Measurements from ENCODE around the gene KIF26B.

Gene KIF26B

DNA sequence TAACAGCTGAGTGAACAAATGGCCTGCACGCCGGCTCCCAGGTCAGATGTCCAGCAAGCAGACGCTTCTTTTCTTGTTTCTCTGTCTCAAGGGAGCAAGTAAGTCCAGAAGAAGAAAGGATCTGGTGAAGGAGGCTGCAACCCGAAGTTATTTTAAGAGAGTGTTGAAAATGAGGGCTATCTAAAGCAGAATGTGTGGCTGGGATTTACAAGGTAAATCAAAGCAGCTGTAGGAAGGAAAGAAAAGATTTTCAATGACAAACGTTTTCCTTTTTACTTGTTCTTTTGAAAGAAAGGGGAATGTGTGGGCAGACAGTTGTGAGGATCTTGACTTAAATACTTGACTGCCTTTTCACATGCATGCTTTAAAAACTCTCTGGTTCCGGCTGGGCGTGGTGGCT is 311.5 kb downstream of the KIF26B start:
- no peak for ATAC-seq
- TF ChIP-seq SNAI2 (CRISPR knock-in tag; IDR thresholded peaks at IDR 0.05) (no peak), PPARA (CRISPR knock-in tag; IDR thresholded peaks at IDR 0.05; ENCODE audit: borderline replicate concordance) (no peak)
- TF ChIP-seq, protein P1, sequence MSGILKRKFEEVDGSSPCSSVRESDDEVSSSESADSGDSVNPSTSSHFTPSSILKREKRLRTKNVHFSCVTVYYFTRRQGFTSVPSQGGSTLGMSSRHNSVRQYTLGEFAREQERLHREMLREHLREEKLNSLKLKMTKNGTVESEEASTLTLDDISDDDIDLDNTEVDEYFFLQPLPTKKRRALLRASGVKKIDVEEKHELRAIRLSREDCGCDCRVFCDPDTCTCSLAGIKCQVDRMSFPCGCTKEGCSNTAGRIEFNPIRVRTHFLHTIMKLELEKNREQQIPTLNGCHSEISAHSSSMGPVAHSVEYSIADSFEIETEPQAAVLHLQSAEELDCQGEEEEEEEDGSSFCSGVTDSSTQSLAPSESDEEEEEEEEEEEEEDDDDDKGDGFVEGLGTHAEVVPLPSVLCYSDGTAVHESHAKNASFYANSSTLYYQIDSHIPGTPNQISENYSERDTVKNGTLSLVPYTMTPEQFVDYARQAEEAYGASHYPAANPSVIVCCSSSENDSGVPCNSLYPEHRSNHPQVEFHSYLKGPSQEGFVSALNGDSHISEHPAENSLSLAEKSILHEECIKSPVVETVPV (CRISPR knock-in tag; IDR thresholded peaks at IDR 0.05), result no peak
- TF ChIP-seq, protein P2, sequence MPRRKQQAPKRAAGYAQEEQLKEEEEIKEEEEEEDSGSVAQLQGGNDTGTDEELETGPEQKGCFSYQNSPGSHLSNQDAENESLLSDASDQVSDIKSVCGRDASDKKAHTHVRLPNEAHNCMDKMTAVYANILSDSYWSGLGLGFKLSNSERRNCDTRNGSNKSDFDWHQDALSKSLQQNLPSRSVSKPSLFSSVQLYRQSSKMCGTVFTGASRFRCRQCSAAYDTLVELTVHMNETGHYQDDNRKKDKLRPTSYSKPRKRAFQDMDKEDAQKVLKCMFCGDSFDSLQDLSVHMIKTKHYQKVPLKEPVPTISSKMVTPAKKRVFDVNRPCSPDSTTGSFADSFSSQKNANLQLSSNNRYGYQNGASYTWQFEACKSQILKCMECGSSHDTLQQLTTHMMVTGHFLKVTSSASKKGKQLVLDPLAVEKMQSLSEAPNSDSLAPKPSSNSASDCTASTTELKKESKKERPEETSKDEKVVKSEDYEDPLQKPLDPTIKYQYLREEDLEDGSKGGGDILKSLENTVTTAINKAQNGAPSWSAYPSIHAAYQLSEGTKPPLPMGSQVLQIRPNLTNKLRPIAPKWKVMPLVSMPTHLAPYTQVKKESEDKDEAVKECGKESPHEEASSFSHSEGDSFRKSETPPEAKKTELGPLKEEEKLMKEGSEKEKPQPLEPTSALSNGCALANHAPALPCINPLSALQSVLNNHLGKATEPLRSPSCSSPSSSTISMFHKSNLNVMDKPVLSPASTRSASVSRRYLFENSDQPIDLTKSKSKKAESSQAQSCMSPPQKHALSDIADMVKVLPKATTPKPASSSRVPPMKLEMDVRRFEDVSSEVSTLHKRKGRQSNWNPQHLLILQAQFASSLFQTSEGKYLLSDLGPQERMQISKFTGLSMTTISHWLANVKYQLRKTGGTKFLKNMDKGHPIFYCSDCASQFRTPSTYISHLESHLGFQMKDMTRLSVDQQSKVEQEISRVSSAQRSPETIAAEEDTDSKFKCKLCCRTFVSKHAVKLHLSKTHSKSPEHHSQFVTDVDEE (CRISPR knock-in tag; IDR thresholded peaks at IDR 0.05), result no peak

DNA sequence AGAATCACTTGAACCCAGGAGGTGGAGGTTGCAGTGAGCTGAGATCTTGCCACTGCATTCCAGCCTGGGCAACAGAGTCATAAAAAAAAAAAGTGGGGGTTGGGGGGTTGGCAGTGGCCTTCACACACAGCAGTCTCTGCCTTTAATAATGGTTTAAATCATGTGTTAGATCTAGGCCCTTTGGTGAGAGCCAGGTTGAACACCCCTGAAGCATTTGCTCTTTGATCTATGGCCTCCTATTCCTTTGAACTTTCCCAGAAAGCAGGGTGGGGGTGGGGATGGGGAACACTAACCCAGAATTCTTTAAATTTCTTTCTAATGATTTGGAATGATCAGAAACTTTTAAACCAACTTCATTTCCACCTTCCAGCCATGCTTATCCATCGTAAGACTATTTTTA is 313.0 kb downstream of the KIF26B start:
- TF ChIP-seq SNAI2 (CRISPR knock-in tag; IDR thresholded peaks at IDR 0.05) (no peak), ESRRG (CRISPR knock-in tag; IDR thresholded peaks at IDR 0.05) (no peak), TCF4 (CRISPR knock-in tag; IDR thresholded peaks at IDR 0.05; ENCODE audit: borderline replicate concordance) (no peak), TOX (CRISPR knock-in tag; IDR thresholded peaks at IDR 0.05; ENCODE audit: borderline replicate concordance) (no peak), ARNTL (CRISPR knock-in tag; IDR thresholded peaks at IDR 0.05; ENCODE audit: borderline replicate concordance, low read depth) (no peak), ZFP3 (CRISPR knock-in tag; IDR thresholded peaks at IDR 0.05) (no peak), ISL1 (CRISPR knock-in tag; IDR thresholded peaks at IDR 0.05) (no peak), OSR1 (CRISPR knock-in tag; IDR thresholded peaks at IDR 0.05) (no peak), GLIS3 (CRISPR knock-in tag; IDR thresholded peaks at IDR 0.05) (no peak), ZNF70 (CRISPR knock-in tag; IDR thresholded peaks at IDR 0.05) (no peak), ZNF565 (CRISPR knock-in tag; conservative IDR thresholded peaks at IDR 0.05; ENCODE audit: low read depth) (no peak)
- TF ChIP-seq, protein P3, sequence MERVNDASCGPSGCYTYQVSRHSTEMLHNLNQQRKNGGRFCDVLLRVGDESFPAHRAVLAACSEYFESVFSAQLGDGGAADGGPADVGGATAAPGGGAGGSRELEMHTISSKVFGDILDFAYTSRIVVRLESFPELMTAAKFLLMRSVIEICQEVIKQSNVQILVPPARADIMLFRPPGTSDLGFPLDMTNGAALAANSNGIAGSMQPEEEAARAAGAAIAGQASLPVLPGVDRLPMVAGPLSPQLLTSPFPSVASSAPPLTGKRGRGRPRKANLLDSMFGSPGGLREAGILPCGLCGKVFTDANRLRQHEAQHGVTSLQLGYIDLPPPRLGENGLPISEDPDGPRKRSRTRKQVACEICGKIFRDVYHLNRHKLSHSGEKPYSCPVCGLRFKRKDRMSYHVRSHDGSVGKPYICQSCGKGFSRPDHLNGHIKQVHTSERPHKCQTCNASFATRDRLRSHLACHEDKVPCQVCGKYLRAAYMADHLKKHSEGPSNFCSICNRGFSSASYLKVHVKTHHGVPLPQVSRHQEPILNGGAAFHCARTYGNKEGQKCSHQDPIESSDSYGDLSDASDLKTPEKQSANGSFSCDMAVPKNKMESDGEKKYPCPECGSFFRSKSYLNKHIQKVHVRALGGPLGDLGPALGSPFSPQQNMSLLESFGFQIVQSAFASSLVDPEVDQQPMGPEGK (CRISPR knock-in tag; IDR thresholded peaks at IDR 0.05; ENCODE audit: borderline replicate concordance), result no peak
- TF ChIP-seq, protein P1 (CRISPR knock-in tag; IDR thresholded peaks at IDR 0.05), result no peak
- TF ChIP-seq, protein P2 (CRISPR knock-in tag; IDR thresholded peaks at IDR 0.05), result no peak
- no peak for ATAC-seq

DNA sequence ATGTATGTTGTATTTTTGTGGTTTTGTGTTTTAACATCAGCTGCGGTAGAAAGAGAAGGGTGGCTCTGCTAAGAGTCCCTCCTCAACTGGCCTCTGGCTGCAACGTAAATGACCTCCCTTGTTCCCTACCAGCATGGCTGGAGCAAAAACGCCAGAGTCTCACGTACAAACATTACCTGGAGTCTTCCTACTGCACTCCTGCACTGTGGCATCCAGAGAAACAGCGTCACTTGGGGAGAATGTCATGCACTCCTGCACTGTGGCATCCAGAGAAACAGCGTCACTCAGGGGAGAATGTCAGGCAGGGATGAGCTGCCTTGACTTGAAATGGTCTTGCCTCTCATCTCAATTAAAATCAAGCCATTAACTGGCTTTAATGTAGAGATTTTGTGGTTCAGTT is 314.2 kb downstream of the KIF26B start:
- TF ChIP-seq ZC3H10 (CRISPR knock-in tag; IDR thresholded peaks at IDR 0.05), result no peak
- no peak for TF ChIP-seq ARNTL (CRISPR knock-in tag; IDR thresholded peaks at IDR 0.05; ENCODE audit: borderline replicate concordance, low read depth)
- TF ChIP-seq BACH2 (CRISPR knock-in tag; IDR thresholded peaks at IDR 0.05; ENCODE audit: borderline replicate concordance), result no peak
- no peak for TF ChIP-seq ZNF8 (CRISPR knock-in tag; IDR thresholded peaks at IDR 0.05)
- no peak for TF ChIP-seq GLIS3 (CRISPR knock-in tag; IDR thresholded peaks at IDR 0.05)
- TF ChIP-seq, protein P4, sequence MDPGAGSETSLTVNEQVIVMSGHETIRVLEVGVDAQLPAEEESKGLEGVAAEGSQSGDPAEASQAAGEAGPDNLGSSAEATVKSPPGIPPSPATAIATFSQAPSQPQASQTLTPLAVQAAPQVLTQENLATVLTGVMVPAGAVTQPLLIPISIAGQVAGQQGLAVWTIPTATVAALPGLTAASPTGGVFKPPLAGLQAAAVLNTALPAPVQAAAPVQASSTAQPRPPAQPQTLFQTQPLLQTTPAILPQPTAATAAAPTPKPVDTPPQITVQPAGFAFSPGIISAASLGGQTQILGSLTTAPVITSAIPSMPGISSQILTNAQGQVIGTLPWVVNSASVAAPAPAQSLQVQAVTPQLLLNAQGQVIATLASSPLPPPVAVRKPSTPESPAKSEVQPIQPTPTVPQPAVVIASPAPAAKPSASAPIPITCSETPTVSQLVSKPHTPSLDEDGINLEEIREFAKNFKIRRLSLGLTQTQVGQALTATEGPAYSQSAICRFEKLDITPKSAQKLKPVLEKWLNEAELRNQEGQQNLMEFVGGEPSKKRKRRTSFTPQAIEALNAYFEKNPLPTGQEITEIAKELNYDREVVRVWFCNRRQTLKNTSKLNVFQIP (CRISPR knock-in tag; IDR thresholded peaks at IDR 0.05; ENCODE audit: borderline replicate concordance, low read depth), result no peak
- TF ChIP-seq, protein P3 (CRISPR knock-in tag; IDR thresholded peaks at IDR 0.05; ENCODE audit: borderline replicate concordance), result no peak
- ATAC-seq, result no peak

All from SK-N-SH treated with all-trans-retinoic acid at 6 μM for 48 hours (cell line).